RPMI8226 (cell line): Measurements from ENCODE around the gene ARHGAP44.
"Not testable (repeated sequence)": the region's sequence is repeated elsewhere in the genome, so short reads cannot be mapped to it uniquely, and the experiment has no call there.

Experiments used
- DNase-seq: peaks from one replicate; pipeline ENCODE4 v3.0.0-alpha.2; 2015

Gene ARHGAP44

GRCh38 chr17:12967962-12968361, 178.7 kb downstream of the ARHGAP44 start:
- DNase-seq: no peak

GRCh38 chr17:12973496-12974004, 184.3 kb downstream of the ARHGAP44 start:
- no peak for DNase-seq

DNA sequence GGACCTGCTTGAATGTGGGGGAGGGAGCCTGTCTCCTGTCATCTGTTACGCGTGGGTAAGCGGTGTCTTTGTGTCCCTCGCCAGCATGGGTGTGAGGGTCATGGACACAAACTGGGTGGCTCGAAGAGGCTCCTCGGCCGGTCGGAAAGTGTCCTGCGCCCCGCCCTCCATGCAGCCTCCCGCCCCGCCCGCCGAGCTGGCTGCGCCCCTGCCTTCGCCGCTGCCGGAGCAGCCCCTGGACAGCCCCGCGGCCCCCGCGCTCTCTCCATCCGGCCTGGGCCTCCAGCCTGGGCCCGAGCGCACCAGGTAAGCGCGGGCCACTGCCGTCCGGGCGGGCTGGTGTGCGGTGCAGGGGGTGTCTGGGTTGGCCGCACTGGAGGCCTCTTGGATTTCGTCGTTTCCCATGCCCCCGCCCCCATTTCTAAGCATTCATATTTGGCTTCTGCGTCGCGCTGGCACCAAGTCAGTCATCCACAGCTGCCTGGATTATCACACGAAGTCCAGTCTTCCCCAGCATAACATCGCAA, 184.8 kb downstream of the ARHGAP44 start:
- DNase-seq: no peak

DNA sequence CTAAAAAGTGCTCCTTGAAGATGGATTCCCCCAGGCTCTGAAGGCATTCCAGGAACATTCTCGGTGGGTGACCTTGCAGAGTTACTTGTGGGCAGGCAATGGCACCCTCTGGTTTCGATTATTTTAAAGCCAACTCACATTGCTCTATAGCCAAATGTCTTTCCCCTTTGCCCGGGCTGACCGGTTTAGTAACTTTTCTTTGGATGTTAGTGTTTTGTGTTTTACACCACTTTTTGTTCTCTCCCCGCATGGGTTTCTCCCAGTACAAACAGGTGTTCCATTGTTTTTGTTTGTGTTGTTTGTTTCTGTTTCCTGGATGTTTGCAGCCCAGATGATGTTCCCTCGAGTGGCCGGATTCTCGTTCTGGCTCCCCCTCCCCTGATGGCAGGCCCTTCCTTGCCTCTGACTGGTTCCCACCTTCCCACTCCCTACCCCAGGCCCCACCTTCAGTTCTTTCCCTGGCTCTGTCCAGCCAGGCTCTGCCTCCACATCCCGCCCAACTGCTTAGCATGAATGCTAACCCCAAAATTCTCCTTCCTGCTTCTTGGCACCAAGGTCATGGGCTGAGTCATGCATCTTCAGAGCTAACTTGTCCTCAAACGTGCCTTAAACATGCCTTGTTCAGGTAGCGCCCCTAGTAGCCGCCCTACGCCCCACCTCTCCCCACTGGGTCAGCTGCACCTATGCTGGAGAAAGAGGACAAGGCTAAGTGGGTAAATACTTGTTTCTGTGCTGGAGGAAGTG, 187.9 kb downstream of the ARHGAP44 start:
- DNase-seq: no peak

DNA sequence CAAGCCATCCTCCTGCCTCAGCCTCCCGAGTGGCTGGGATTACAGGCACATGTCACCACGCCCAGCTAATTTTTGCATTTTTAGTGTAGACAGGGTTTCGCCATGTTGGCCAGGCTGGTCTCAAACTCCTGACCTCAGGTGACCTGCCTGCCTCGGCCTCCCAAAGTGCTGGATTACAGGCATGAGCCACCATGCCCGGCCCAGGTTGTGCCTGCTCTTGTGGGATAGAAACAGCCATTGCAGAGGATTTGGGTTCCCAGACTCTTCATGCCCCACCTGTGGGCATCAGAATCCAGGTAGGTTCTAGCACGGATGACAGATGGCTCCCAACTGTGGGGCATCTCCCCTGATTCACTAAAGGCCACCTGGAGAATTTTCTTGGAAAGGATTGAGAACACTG, 189.5 kb downstream of the ARHGAP44 start:
- not testable (repeated sequence) for DNase-seq

DNA sequence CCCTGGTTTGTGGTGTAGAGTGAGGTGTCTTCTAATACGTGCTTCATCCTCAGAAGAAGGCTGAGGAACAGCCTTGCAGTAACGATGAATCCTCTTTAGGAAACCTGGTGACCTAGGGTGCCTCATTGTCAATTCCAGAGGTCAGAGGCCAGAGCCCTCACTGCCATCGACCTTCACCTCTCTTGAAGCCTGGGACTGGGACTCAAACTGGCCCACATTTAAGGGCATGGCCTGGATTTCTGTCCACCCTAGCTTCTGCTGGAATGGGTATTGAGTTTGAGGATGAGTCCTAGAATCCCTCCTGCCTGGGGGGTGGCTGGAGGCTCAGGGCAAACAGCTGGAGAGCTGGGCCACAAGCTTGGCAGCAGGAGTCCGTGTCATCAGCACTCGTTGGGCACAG, 189.9 kb downstream of the ARHGAP44 start:
- DNase-seq: no peak

- no peak for DNase-seq
These were observed 190.7 kb downstream of the ARHGAP44 start for GRCh38 chr17:12979826-12980500.

GRCh38 chr17:12982224-12982623, 192.9 kb downstream of the ARHGAP44 start:
- peak; percentile 21 for DNase-seq

DNA sequence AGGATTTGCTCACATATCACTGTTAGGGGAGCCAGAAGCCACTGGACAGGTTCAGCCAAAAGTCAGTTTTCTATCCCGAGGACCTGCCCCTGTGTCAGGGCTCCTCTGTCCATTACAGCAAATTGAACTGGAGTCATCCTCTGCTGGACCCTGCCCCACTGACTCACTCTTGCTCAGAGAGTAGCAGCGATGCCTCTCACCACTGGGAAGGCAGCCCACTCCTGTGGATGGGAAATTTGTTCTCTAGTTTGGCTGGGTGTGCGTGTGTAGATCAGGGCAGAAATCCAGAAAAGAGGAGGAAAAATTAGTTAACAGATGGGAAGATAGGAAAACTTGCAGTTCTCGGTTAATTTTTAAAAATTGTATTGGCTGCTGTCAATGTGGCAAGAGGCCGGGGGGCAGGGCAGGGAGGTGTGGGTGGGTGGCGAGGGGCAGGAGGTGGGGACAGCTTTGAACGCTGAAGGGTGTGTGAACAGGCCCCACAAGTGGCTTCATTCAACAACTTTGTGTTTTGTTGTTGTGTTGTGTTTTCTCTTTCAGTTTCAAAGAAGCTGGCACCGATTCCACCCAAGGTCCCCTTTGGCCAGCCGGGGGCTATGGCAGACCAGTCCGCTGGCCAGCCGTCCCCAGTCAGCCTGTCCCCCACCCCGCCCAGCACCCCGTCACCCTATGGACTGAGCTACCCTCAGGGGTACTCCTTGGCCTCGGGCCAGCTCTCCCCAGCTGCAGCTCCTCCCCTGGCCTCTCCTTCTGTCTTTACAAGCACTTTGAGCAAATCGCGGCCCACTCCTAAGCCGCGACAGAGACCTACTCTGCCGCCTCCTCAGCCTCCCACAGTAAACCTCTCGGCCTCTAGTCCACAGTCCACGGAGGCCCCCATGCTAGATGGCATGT, 194.9 kb downstream of the ARHGAP44 start:
- DNase-seq: no peak

- DNase-seq: peak; percentile 9
These were observed 196.4 kb downstream of the ARHGAP44 start for GRCh38 chr17:12985431-12986293.

GRCh38 chr17:12987120-12987519, 197.8 kb downstream of the ARHGAP44 start:
- no peak for DNase-seq

GRCh38 chr17:12990041-12990808, 200.9 kb downstream of the ARHGAP44 start:
- DNase-seq: no peak

DNA sequence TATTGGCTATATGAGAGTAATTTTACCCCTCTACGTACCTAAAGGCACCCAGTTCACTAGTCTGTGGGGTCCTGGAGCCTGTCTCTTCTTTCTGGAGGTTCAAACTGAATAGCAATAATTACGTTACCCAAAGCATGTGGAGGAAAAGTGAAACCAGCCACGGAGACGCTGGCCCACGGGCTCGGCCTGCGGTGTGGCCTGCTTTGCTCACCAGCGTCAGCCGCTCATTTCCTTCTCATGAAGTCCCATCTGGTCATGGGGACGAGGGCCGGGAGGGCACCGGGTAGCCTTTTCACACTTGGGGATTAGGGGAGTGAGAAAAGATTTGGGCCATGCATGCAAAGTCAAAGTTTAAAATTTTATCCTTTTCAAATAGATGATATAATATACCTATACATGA, 201.6 kb downstream of the ARHGAP44 start:
- DNase-seq: no peak

- DNase-seq: no peak
These were observed 203.4 kb downstream of the ARHGAP44 start for GRCh38 chr17:12992676-12993075.

DNA sequence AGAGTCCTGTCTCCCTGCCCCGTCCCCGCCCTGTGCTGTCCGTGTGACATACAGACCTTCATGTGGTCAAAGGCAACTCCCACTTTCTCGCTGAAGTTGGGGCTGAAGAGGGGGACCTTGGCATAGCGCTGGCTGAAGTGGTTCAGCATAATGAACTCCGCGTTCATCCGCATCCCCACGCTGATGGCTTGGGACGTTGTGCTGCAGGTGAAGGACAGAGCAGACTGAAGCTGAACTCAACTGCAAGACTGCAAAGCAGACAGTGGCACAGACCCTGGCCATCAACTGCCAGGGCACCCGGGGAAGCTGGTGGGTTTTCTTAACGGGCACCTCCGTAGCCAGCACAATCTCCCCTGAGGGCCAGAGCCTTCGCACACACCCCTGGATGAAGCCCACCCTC, 204.3 kb downstream of the ARHGAP44 start:
- DNase-seq: no peak

- no peak for DNase-seq
These were observed 205.2 kb downstream of the ARHGAP44 start for GRCh38 chr17:12994341-12995074.

DNA sequence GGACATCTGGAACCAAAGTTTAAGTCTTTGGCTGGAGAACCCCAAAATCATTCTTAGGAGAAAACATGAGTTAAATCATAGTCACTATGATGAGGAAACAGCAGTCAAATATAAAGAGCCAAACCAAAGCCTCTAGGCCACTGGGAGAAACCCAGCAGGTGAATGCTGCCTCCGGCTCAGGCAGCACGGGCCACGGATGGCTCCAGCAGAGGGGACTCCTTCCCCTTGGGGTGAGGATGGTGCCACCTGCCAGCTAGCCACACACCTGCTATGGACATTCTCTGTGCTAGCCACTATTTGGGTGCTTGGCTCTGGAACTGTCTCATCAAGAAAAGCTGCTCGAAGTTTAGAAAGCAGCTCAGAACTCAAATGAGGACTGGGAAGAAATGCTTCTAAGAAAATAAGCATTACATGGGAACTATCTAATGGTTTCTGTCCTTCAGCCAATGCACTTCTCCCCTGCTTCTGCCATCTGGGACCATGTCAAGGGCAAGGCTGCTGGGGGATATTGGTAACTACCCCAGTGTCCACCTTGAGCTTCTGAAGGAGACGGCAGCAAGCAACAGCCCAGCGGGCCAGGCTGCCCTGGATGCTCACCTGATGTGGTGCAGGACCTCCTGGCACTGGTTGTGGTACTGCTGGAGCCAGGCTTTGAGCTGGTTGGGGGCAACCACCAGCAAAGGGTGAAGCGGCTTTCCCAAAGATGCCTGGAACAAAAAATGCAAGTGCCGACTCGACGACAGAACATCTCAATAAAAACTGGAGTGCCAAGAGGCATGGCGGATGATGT, 206.0 kb downstream of the ARHGAP44 start:
- DNase-seq: no peak

GRCh38 chr17:12995896-12996295, 206.6 kb downstream of the ARHGAP44 start:
- no peak for DNase-seq

- DNase-seq: no peak
These were observed 207.1 kb downstream of the ARHGAP44 start for GRCh38 chr17:12996357-12996756.

GRCh38 chr17:12996941-12997340, 207.6 kb downstream of the ARHGAP44 start:
- DNase-seq: no peak
